Brain microvascular endothelial cell (primary cell): ENCODE data around the gene CARMIL3.
A peak's percentile ranks its signal among the peaks of the same experiment; 100 is the strongest.

Source experiments
- DNase-seq: peaks from one replicate; pipeline ENCODE4 v3.0.0-alpha.2; 2020
- H3K27ac ChIP-seq: fragments of 250-450 bp; sonication (Bioruptor Pico); 2 replicates; pipeline ENCODE4 v1.5.1; 2020; ENCODE audit warnings: mild to moderate bottlenecking, moderate library complexity
- H3K27me3 ChIP-seq: fragments of 250-450 bp; sonication (Bioruptor Pico); replicated peaks from 2 replicates; pipeline ENCODE4 v1.5.1; 2020; ENCODE audit warnings: mild to moderate bottlenecking
- H3K36me3 ChIP-seq: fragments of 250-450 bp; sonication (Bioruptor Pico); replicated peaks from 2 replicates; pipeline ENCODE4 v1.5.1; 2020; ENCODE audit warnings: mild to moderate bottlenecking
- H3K4me3 ChIP-seq: 2 replicates; pipeline ENCODE4 v1.5.1; 2011; ENCODE audit warnings: low read depth, mild to moderate bottlenecking, control low read depth, low read length, moderate library complexity
- in situ Hi-C: cut with HindIII; loops from 2 replicates; pipeline ENCODE4 v1.10.0; 2017; ENCODE audit warnings: low sequenced_read_pairs, low pct_ligation_motif_present
- TF ChIP-seq, protein P1 (sequence below): IDR thresholded peaks from 2 replicates; pipeline ENCODE4 v1.5.1; 2011; ENCODE audit warnings: low read depth, mild to moderate bottlenecking, moderate library complexity, low read length, control low read depth, inconsistent platforms; ENCODE audit errors: missing control alignments

The CARMIL3 gene

DNA sequence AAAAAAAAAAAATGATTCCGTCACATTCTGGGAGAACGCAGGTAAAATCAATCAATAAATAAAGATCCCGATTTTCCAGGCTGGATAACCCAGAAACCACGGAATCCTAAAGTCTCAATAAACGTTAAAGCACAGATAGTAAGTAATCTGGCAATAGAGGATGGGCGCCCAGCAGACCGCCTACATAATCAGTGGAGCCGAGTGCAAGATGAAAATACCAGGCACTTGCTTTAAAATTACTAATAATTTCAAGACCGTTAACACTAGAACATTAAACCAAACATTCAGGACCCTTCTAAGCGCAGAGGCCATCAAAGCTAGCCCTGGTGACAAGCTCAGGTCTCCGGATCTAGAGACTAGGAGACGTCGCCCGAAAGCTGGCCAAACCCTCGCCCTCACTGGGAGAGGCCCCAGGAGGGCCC is 61.6 kb downstream of the CARMIL3 start:
- TF ChIP-seq, protein P1, sequence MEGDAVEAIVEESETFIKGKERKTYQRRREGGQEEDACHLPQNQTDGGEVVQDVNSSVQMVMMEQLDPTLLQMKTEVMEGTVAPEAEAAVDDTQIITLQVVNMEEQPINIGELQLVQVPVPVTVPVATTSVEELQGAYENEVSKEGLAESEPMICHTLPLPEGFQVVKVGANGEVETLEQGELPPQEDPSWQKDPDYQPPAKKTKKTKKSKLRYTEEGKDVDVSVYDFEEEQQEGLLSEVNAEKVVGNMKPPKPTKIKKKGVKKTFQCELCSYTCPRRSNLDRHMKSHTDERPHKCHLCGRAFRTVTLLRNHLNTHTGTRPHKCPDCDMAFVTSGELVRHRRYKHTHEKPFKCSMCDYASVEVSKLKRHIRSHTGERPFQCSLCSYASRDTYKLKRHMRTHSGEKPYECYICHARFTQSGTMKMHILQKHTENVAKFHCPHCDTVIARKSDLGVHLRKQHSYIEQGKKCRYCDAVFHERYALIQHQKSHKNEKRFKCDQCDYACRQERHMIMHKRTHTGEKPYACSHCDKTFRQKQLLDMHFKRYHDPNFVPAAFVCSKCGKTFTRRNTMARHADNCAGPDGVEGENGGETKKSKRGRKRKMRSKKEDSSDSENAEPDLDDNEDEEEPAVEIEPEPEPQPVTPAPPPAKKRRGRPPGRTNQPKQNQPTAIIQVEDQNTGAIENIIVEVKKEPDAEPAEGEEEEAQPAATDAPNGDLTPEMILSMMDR, result no peak
- peak overlapping the region; percentile 95 for H3K27ac ChIP-seq
- H3K36me3 ChIP-seq, result no peaks in the 10 kb centered on the region
- in situ Hi-C loops, result no loop called here
- peak overlapping the region; percentile 63 for H3K4me3 ChIP-seq
- no peaks in the 10 kb centered on the region for H3K27me3 ChIP-seq
- DNase-seq, result no peak

DNA sequence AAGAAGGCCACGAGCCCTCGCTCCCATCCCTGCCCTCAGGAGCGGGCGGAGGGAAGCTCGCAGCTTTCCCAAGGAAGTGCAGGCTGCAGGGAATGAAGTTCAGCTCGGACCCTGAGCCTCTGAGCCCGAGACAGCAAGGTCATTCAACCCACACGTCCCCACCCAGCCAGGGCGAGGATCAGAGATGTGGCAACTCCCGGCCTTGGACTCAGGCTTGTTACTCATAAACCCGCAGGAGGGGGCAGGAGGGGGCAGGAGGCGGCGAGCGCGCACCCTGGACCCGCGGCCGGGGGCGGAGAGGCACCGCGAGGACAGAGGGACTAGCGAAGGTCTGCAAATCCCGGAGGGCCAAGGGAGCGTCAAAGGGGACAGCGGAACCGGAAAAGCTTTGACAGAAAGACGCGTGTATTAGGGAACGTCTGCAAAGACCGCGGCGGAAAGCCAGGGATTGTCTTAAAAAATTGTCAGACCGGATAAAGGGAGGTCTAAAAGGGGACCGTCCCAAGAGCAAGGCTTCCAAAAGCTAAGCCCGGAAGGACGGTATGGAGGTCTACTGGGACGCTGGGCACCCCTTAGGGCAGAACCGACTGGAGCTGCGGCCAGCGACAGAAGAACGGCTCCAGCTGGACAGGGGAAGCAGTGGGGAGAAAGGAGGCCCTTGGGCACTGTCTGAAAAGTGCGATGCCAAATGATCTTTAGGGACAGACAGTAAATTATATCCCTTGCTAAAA is 62.2 kb downstream of the CARMIL3 start:
- Histone ChIP-seq H3K27ac (peak overlapping the region; percentile 95), H3K36me3 (no peaks in the 10 kb centered on the region), H3K27me3 (no peaks in the 10 kb centered on the region), H3K4me3 (peak overlapping the region; percentile 63)
- TF ChIP-seq, protein P1, result no peak
- DNase-seq, result peak; percentile 86
- in situ Hi-C loops, result no loop called here

- Histone ChIP-seq H3K36me3 (peaks cover 5% of the 10 kb centered on the region), H3K27me3 (no peaks in the 10 kb centered on the region), H3K27ac (peak within 1 kb of the TSS; percentile 95), H3K4me3 (peak within 1 kb of the TSS; percentile 63)
- DNase-seq, result peak; percentile 99
- in situ Hi-C loops, result no loop called here
- TF ChIP-seq, protein P1, result no peak
Observed at GRCh38 chr14:24114532-24115421, 63.0 kb downstream of the CARMIL3 start, which contains the start of the genes DCAF11 and NRL. Gene DCAF11 (plus strand): TSS chr14:24114777. CDS start chr14:24115595, 818 bp downstream. Gene NRL (minus strand): TSS chr14:24114949. CDS start chr14:24082848, 32,101 bp downstream.

DNA sequence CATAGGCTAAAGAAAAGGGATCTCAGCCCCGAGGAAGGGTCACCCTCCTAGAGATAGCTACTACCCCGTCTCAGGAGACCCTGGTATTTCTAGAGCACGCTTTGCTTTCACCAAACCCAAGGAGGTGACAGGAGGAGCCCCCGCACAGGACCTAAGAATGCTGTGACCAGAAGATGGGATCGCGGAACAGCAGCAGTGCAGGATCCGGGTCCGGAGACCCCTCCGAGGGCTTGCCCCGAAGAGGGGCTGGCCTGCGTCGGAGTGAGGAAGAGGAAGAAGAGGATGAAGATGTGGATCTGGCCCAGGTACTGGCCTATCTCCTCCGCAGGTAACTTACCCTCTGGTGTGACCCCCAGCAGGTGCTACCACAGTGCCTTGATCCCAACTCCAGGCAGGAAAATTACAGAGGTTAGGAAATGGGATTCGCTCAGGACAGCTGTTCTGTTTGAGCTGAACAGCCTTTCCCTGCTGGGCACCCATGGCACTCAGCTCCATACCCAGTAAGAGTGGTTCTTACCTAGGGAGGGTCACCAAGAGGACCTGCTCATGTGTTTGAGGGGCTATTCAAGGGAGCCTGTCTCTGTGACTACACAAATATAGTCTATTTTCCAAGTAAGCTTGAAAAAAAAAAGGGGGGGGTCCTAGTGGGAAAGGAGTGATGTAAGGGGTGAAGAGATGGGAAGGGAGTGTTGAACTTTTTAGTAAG is 63.8 kb downstream of the CARMIL3 start:
- peak overlapping the region; percentile 95 for H3K27ac ChIP-seq
- DNase-seq, result no peak
- H3K27me3 ChIP-seq, result no peaks in the 10 kb centered on the region
- in situ Hi-C loops, result no loop called here
- TF ChIP-seq, protein P1, result no peak
- peaks cover 6% of the 10 kb centered on the region for H3K36me3 ChIP-seq
- H3K4me3 ChIP-seq, result peak overlapping the region; percentile 63

DNA sequence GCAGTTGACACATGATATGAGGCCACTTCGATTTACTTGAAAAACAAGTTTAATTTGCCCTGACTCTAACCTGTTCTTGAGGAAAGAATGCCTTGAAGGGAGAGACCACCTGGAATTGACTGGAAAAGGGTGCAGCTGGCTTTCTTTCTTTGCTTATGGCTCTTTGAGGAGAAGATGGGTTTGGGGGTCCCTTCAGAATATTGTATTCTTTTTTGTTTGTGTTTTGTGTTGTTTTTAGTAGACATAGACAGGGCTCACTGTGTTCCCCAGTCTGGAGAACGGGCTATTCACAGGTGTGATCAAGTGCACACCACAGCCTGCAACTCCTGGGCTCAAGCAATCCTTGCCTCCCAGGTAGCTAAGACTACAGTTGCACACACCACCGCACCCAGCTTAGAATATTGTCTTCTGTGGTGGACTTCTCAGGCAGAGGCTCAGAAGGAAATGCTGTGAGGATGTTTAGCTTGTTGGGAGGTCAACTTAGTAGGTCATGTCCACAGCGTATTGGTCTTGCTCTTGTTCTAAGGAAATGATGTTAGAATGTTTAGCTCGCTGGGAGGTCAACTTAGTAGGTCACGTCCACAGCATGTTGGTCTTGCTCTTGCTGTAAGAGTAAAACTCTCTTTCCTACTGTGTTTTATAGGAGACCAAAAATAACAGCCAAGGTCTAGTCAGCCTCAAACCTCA is 64.5 kb downstream of the CARMIL3 start:
- in situ Hi-C loops, result no loop called here
- no peak for DNase-seq
- Histone ChIP-seq H3K4me3 (no peak overlapping the region), H3K36me3 (peaks cover 6% of the 10 kb centered on the region), H3K27me3 (no peaks in the 10 kb centered on the region), H3K27ac (no peak overlapping the region)
- TF ChIP-seq, protein P1, result no peak
